Measurements from ENCODE around the gene B3GNT9.
A peak's percentile ranks its signal among the peaks of the same experiment; 100 is the strongest.

B3GNT9 gene

GRCh38 chr16:67158637-67159600 lies 8.1 kb upstream of the B3GNT9 start:
- TF ChIP-seq, protein P1, sequence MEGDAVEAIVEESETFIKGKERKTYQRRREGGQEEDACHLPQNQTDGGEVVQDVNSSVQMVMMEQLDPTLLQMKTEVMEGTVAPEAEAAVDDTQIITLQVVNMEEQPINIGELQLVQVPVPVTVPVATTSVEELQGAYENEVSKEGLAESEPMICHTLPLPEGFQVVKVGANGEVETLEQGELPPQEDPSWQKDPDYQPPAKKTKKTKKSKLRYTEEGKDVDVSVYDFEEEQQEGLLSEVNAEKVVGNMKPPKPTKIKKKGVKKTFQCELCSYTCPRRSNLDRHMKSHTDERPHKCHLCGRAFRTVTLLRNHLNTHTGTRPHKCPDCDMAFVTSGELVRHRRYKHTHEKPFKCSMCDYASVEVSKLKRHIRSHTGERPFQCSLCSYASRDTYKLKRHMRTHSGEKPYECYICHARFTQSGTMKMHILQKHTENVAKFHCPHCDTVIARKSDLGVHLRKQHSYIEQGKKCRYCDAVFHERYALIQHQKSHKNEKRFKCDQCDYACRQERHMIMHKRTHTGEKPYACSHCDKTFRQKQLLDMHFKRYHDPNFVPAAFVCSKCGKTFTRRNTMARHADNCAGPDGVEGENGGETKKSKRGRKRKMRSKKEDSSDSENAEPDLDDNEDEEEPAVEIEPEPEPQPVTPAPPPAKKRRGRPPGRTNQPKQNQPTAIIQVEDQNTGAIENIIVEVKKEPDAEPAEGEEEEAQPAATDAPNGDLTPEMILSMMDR (conservative IDR thresholded peaks at IDR 0.05): no peak
- peak overlapping the region; percentile 74 for H3K27ac ChIP-seq

DNA sequence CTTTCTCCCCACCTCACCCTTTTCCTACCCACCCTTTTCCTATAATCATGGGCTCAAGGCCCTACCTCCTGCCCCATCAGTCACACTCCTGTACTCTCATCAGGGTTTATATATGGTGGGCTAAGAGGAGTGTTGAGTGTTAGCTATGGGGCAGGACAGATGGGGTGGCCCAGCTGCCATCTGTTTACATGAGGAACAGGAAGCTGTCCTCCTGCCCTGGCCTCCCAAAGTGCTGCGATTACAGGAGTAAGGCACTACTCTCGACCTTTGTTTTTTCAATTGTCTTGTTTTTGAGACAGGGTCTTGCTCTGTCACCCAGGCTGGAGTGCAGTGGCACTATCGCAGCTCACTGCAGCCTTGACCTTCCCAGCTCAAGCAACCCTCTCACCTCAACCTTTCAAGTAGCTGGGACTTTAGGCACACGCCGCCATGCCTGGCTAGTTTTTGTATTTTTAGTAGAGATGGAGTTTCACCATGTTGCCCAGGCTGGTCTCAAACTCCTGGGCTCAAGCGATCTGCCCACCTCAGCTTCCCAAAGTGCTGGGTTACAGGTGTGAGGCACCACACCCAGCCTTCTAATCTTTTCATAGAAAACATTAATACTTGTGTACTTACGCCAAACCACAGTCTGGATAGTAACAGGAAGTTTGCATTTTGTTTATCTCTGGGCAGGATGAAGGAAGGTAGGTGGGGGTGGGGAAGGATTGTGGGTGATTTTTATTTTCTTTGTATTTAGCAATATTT lies 7.3 kb upstream of the B3GNT9 start:
- TF ChIP-seq, protein P1 (conservative IDR thresholded peaks at IDR 0.05): no peak

GRCh38 chr16:67157106-67157748 lies 6.4 kb upstream of the B3GNT9 start:
- TF ChIP-seq, protein P1 (conservative IDR thresholded peaks at IDR 0.05): no peak

More for the DNA sequence above, 7.3 kb upstream of the B3GNT9 start:
- no peak overlapping the region for H3K27ac ChIP-seq

DNA sequence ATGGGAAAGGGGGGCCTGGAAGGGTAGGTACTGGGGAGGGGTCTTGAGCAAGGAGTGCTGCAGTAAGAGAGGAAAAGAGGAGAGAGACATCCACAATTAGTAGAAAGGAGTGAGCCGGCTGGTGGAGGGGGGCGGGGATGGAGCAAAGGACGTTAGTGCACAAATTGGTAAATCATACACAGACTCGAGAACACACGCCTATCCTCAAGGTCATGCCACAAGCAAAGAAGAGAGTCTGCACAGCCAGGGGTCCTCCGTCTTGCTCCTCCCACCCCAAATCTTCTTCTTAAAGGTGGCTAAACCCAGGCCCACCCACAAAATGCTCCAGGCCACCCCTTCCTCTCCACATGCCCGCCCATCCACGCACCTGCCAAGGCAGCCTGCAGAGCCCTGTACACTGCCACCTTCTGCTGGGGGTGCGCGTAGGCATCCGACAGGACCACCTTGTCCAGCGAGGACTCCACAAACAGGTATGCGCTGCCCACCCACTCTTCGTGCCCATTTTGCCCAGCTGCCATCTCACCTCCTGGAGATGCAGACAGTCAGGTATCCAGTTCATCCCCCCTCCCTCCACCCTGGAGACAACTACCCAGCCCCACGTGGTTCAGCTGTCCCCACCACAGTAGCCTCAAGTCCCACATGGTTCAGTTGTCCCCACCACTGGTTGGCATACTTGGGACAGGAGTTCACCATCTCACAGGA lies 5.5 kb upstream of the B3GNT9 start:
- TF ChIP-seq, protein P1 (conservative IDR thresholded peaks at IDR 0.05): no peak
- H3K27ac ChIP-seq: no peak overlapping the region

More at GRCh38 chr16:67157106-67157748, 6.4 kb upstream of the B3GNT9 start:
- no peak overlapping the region for H3K27ac ChIP-seq

DNA sequence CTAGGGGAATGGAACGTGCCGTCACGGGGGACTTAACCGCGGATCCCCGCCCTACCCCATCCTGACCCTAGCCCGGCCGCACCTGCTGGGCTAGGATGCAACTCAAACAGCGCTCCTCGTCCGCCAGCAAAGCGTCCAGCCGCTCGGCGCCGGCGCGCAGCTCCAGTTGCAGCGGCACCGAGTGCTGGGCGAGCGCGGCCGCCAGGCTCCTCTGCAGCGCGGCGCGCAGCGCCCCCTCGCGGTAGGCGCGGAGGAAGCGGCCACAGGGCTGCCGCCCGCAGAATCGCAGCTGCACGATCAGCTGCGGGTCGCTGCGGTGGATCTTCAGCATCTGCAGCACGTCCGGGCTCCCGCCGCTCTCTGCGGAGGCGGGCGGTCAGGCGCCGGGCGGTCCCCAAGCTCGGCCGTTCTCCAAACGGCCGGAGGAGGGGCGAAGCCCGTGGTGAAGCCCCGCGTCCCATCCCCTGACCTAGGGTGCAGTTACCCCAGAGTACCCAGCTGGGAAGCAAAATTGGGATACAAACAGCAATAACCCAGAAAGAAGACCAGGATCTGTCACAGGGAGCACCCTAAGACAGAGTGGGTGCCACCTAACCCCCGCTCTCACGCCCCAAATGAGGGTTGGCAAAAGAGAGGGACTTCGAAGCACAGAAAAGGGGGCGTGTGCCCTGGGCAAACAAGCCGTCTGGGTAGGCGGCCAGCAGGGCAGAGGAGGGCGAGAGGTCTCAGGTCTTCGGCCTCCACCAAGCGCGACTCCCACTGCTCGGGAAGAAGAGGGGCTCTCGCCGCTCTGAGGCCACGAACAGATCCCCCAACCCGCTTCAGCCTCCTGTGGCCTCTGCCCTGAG lies 4.7 kb upstream of the B3GNT9 start:
- H3K27ac ChIP-seq: no peak overlapping the region
- TF ChIP-seq, protein P1 (conservative IDR thresholded peaks at IDR 0.05): peak; percentile 94

DNA sequence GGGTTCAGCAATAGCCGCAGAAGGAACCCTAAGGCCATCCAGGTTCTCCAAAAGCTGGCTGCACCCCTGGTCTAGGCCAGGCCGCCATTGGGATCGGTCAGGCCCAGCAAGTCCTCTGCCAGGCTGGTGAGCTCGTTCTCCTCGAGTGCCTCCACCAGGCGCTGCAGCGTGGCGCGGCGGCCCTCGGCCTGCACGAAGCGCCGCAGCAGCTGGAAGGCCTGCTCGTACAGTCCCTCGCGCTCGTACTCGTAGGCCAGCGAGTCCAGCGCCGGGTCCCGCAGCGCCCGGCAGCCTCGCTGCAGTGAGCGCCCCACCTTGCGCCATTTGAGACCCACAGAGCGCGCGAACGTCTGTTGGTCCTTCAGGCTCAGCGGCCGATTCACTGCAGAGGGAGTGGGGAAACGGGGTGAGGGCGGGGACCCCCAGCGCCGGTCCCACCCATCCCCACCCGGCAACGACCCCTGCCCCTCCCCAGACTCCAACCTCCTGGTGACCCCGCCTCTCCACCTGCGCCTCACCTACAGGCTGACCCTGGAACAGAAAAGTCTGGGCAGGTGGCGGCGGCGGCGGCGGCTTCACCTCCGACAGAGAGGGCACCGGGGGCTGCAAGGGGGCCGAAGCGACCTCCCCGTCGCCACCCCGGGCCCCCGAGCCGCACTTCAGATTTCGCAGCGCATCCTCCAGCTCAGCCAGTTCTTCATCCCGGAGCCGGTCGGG lies 3.9 kb upstream of the B3GNT9 start:
- no peak overlapping the region for H3K27ac ChIP-seq
- TF ChIP-seq, protein P1 (conservative IDR thresholded peaks at IDR 0.05): no peak

All from VCaP (cell line).